WTC11 (cell line): ENCODE measurements around the gene AKT3. TPM values are rescaled to one million over a fixed set of nuclear protein-coding genes. Genes with fewer than 3 reads are reported as not detected.

Source experiments
- ATAC-seq: fragments of 200-7000 bp; cut with Tn5 transposase; 2 replicates; pipeline ENCODE4 v1.10.0; 2021; ENCODE audit warnings: mild to moderate bottlenecking, moderate library complexity
- CTCF ChIA-PET: fragments of 300-600 bp; sonication (Branson Sonifier 250); formaldehyde crosslinking; loops from one replicate; lab custom pipeline; 2021; ENCODE audit warnings: antibody characterized with exemption; lab: Charles Lee
- POLR2A ChIA-PET: fragments of 350-600 bp; sonication (Branson Sonifier 250); formaldehyde crosslinking; loops from one replicate; lab custom pipeline; 2021; ENCODE audit warnings: antibody characterized with exemption; lab: Charles Lee
- DNase-seq: peaks from one replicate; pipeline ENCODE4 v3.0.0; 2021; ENCODE audit warnings: low spot score
- H3K27ac Mint-ChIP-seq: 2 replicates; pipeline ENCODE4 v1.8.0; 2021; ENCODE audit warnings: mixed read lengths
- H3K27me3 Mint-ChIP-seq: 2 replicates; pipeline ENCODE4 v1.8.0; 2021; ENCODE audit warnings: low read depth, mild to moderate bottlenecking, moderate library complexity, mixed read lengths
- H3K36me3 Mint-ChIP-seq: 2 replicates; pipeline ENCODE4 v1.8.0; 2021; ENCODE audit warnings: mixed read lengths
- H3K4me1 Mint-ChIP-seq: 2 replicates; pipeline ENCODE4 v1.8.0; 2022; ENCODE audit warnings: mixed read lengths
- H3K4me3 Mint-ChIP-seq: 2 replicates; pipeline ENCODE4 v1.8.0; 2021; ENCODE audit warnings: mild to moderate bottlenecking, moderate library complexity, mixed read lengths
- H3K9me3 Mint-ChIP-seq: 2 replicates; pipeline ENCODE4 v1.8.0; 2021; ENCODE audit warnings: mixed read lengths
- ATF1 ChIP-seq: sonication (generic); formaldehyde crosslinking; IDR thresholded peaks from 2 replicates; pipeline ENCODE4 v1.8.1; 2023; ENCODE audit warnings: mild to moderate bottlenecking, moderate library complexity, missing genetic modification reagents
- GABPB1 ChIP-seq: sonication (generic); formaldehyde crosslinking; IDR thresholded peaks from 2 replicates; pipeline ENCODE4 v1.8.1; 2023; ENCODE audit warnings: mild to moderate bottlenecking, missing genetic modification reagents
- GRHL2 ChIP-seq: fragments of 250-450 bp; sonication (Bioruptor Pico); IDR thresholded peaks from 2 replicates; pipeline ENCODE4 v1.8.0; 2022; ENCODE audit warnings: mild to moderate bottlenecking, moderate library complexity; ENCODE audit not compliant: insufficient replicate concordance, severe bottlenecking
- NFATC4 ChIP-seq: fragments of 250-450 bp; sonication (Bioruptor Pico); IDR thresholded peaks from 2 replicates; pipeline ENCODE4 v1.9.0; 2021; ENCODE audit warnings: mild to moderate bottlenecking
- PRRX2 ChIP-seq: fragments of 250-450 bp; sonication (Bioruptor Pico); IDR thresholded peaks from 2 replicates; pipeline ENCODE4 v1.8.0; 2021; ENCODE audit warnings: mild to moderate bottlenecking
- ZNF121 ChIP-seq: sonication (generic); formaldehyde crosslinking; IDR thresholded peaks from 2 replicates; pipeline ENCODE4 v1.8.0; 2023; ENCODE audit warnings: missing genetic modification reagents
- ZNF396 ChIP-seq: fragments of 250-450 bp; sonication (Bioruptor Pico); IDR thresholded peaks from 2 replicates; pipeline ENCODE4 v1.8.0; 2021; ENCODE audit warnings: mild to moderate bottlenecking, moderate library complexity, borderline replicate concordance
- ZNF423 ChIP-seq: fragments of 250-450 bp; sonication (Bioruptor Pico); IDR thresholded peaks from 2 replicates; pipeline ENCODE4 v2.1.2; 2022; ENCODE audit warnings: mild to moderate bottlenecking, moderate library complexity
- total RNA-seq: library from RNA; stranded (reverse); gene quantifications from 3 replicates; pipeline ENCODE4 v1.2.3, GENCODE V29; 2021
- TF ChIP-seq, protein P1 (sequence below): sonication (generic); formaldehyde crosslinking; IDR thresholded peaks from 2 replicates; pipeline ENCODE4 v1.8.1; 2022; ENCODE audit warnings: low read depth, missing genetic modification reagents, borderline replicate concordance
- TF ChIP-seq, protein P2 (sequence below): sonication (generic); formaldehyde crosslinking; IDR thresholded peaks from 2 replicates; pipeline ENCODE4 v1.8.1; 2022; ENCODE audit warnings: mild to moderate bottlenecking, missing genetic modification reagents, moderate library complexity, borderline replicate concordance
- TF ChIP-seq, protein P3 (sequence below): sonication (generic); formaldehyde crosslinking; IDR thresholded peaks from 2 replicates; pipeline ENCODE4 v1.8.1; 2023; ENCODE audit warnings: mild to moderate bottlenecking, missing genetic modification reagents, moderate library complexity
- TF ChIP-seq, protein P4 (sequence below): sonication (generic); formaldehyde crosslinking; IDR thresholded peaks from 2 replicates; pipeline ENCODE4 v1.8.0; 2022; ENCODE audit warnings: mild to moderate bottlenecking, missing genetic modification reagents
- TF ChIP-seq, protein P5 (sequence below): fragments of 250-450 bp; sonication (Bioruptor Pico); IDR thresholded peaks from 2 replicates; pipeline ENCODE4 v1.9.0; 2021; ENCODE audit warnings: moderate library complexity, mild to moderate bottlenecking, inconsistent platforms, borderline replicate concordance

The AKT3 gene
- total RNA-seq, 1 experiment from 2014 or later, result 38.5 TPM

DNA sequence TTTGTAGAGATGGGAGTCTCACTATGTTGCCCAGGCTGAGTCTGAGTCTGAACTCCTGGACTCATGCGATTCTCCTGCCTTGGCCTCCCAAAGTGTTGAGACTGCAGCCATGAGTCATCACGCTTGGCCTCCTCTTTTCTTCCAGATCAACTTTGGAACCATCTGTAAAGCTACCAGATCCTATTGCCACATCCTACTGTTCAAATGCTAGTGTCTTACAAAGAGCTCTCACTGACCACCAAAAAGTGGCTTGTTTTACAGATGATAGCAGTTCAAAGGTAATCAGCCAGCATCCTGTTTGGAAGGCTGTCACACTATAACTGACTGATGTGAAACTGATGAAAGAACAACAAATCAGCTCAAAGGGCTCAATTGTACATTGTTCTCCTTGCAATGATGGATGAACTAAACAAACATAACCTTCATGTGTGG is 221.6 kb downstream of the AKT3 start:
- CTCF ChIA-PET, result interaction anchor here (1.3 kb wide), 1 partner anchor 285 kb away, joined by 3 read pairs; no protein-coding TSS in a partner anchor
- H3K4me3 Mint-ChIP-seq, result no peak overlapping the region

DNA sequence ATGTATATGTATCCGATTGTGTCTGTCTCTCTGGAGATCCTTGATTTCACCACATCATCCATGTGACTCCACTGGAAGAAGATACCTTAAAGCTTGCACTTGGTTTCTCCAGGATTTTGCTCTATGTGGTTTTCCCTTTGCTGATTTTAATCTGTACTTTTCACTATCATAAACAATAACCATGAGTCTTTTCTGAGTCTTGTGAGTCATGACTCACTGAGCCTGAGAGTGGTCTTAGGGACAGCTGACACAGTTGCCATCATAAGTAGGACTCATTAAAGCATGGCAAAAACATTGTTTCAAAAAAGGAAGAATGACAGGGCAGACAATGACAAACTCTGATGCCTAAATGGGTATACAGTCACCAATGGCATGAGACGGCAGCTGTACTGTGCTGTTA is 226.2 kb downstream of the AKT3 start:
- peaks cover 62% of the 10 kb centered on the region for H3K9me3 Mint-ChIP-seq
- no peak for TF ChIP-seq ATF1 (CRISPR knock-in tag)
- H3K27me3 Mint-ChIP-seq, result no peaks in the 10 kb centered on the region
- no peak overlapping the region for H3K27ac Mint-ChIP-seq
- ATAC-seq, result no peak
- CTCF ChIA-PET, result no interaction called here
- peaks cover 3% of the 10 kb centered on the region for H3K4me1 Mint-ChIP-seq
- no peak for DNase-seq
- no peak overlapping the region for H3K4me3 Mint-ChIP-seq
- POLR2A ChIA-PET, result no interaction called here
- peaks cover 64% of the 10 kb centered on the region for H3K36me3 Mint-ChIP-seq

More for the DNA sequence above, 221.6 kb downstream of the AKT3 start:
- Mint-ChIP-seq H3K36me3 (peaks cover 29% of the 10 kb centered on the region), H3K27me3 (no peaks in the 10 kb centered on the region), H3K27ac (no peak overlapping the region), H3K4me1 (no peaks in the 10 kb centered on the region), H3K9me3 (peaks cover 20% of the 10 kb centered on the region)
- no peak for DNase-seq
- no peak for ATAC-seq
- no peak for TF ChIP-seq NFATC4 (CRISPR knock-in tag)
- no peak for TF ChIP-seq PRRX2 (CRISPR knock-in tag)
- peak; percentile 68 for TF ChIP-seq GABPB1 (CRISPR knock-in tag)
- POLR2A ChIA-PET, result no interaction called here

DNA sequence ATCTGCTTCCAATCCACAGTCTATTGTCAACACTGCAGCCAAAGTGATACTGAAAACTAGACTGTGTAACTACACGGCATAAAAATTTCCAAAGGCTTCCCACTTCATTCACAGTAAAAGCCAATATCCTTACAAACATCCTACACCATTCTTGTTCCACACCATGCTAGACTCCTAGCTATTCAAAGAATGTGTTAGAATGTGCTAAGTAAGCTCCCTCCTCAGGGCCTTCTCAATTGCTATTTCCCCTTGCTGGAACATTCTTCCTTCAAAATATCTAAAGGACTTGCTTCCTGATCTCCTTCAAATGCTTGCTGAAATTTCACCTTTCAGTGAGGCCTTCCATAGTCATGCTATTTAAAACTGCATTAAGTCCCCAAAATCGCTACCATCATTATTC is 228.1 kb downstream of the AKT3 start:
- Mint-ChIP-seq H3K27me3 (no peaks in the 10 kb centered on the region), H3K27ac (no peak overlapping the region)
- no peak for DNase-seq
- TF ChIP-seq, protein P1, sequence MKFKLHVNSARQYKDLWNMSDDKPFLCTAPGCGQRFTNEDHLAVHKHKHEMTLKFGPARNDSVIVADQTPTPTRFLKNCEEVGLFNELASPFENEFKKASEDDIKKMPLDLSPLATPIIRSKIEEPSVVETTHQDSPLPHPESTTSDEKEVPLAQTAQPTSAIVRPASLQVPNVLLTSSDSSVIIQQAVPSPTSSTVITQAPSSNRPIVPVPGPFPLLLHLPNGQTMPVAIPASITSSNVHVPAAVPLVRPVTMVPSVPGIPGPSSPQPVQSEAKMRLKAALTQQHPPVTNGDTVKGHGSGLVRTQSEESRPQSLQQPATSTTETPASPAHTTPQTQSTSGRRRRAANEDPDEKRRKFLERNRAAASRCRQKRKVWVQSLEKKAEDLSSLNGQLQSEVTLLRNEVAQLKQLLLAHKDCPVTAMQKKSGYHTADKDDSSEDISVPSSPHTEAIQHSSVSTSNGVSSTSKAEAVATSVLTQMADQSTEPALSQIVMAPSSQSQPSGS, result no peak
- TF ChIP-seq GRHL2 (CRISPR knock-in tag), result no peak
- TF ChIP-seq ZNF396 (CRISPR knock-in tag), result no peak
- TF ChIP-seq, all 79 proteins: peak for 0
- peaks cover 3% of the 10 kb centered on the region for H3K4me1 Mint-ChIP-seq
- peaks cover 60% of the 10 kb centered on the region for H3K36me3 Mint-ChIP-seq
- ChIA-PET CTCF (interaction anchor here (0.7 kb wide), 1 partner anchor 131 kb away, joined by 3 read pairs; no protein-coding TSS in a partner anchor), POLR2A (no interaction called here)
- ATAC-seq, result peak; percentile 74
- no peak overlapping the region for H3K4me3 Mint-ChIP-seq
- H3K9me3 Mint-ChIP-seq, result peaks cover 62% of the 10 kb centered on the region

DNA sequence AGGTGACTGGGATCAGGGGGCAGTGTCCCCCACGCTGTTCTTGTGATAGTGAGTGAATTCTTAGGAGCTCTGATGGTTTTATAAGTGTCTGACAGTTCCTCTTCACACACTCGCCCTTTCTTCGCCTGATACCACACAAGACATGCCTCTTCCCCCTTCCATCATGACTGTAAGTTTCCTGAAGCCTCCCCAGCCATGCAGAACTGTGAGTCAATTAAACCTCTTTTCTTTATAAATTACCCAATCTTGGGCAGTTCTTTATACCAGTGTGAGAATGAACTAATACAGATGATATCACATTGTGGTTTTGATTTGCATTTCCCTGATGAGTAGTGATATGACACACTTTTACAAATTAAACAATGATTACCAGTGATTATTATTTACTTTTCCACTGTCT is 229.9 kb downstream of the AKT3 start:
- Mint-ChIP-seq H3K9me3 (peaks cover 56% of the 10 kb centered on the region), H3K27ac (no peak overlapping the region)
- TF ChIP-seq, protein P2, sequence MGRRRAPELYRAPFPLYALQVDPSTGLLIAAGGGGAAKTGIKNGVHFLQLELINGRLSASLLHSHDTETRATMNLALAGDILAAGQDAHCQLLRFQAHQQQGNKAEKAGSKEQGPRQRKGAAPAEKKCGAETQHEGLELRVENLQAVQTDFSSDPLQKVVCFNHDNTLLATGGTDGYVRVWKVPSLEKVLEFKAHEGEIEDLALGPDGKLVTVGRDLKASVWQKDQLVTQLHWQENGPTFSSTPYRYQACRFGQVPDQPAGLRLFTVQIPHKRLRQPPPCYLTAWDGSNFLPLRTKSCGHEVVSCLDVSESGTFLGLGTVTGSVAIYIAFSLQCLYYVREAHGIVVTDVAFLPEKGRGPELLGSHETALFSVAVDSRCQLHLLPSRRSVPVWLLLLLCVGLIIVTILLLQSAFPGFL (CRISPR knock-in tag), result no peak
- TF ChIP-seq ZNF121 (CRISPR knock-in tag) (no peak), ZNF423 (CRISPR knock-in tag) (no peak)
- TF ChIP-seq, protein P3, sequence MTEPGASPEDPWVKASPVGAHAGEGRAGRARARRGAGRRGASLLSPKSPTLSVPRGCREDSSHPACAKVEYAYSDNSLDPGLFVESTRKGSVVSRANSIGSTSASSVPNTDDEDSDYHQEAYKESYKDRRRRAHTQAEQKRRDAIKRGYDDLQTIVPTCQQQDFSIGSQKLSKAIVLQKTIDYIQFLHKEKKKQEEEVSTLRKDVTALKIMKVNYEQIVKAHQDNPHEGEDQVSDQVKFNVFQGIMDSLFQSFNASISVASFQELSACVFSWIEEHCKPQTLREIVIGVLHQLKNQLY (CRISPR knock-in tag), result no peak
- TF ChIP-seq, protein P4, sequence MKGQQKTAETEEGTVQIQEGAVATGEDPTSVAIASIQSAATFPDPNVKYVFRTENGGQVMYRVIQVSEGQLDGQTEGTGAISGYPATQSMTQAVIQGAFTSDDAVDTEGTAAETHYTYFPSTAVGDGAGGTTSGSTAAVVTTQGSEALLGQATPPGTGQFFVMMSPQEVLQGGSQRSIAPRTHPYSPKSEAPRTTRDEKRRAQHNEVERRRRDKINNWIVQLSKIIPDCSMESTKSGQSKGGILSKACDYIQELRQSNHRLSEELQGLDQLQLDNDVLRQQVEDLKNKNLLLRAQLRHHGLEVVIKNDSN (CRISPR knock-in tag), result no peak
- TF ChIP-seq, protein P5, sequence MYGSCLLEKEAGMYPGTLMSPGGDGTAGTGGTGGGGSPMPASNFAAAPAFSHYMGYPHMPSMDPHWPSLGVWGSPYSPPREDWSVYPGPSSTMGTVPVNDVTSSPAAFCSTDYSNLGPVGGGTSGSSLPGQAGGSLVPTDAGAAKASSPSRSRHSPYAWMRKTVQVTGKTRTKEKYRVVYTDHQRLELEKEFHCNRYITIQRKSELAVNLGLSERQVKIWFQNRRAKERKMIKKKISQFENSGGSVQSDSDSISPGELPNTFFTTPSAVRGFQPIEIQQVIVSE (CRISPR knock-in tag), result no peak
- TF ChIP-seq, all 79 proteins: peak for 0
- DNase-seq (no peak), ATAC-seq (no peak)
- ChIA-PET CTCF (no interaction called here), POLR2A (no interaction called here)
- peaks cover 50% of the 10 kb centered on the region for H3K36me3 Mint-ChIP-seq
- H3K4me3 Mint-ChIP-seq, result no peak overlapping the region
- peaks cover 3% of the 10 kb centered on the region for H3K4me1 Mint-ChIP-seq
- no peaks in the 10 kb centered on the region for H3K27me3 Mint-ChIP-seq
